Hepatocyte (in vitro differentiated cells): ENCODE data around the gene EFCAB9. TPM values are rescaled to one million over a fixed set of nuclear protein-coding genes. Genes with fewer than 3 reads are reported as not detected.
A peak's percentile ranks its signal among the peaks of the same experiment; 100 is the strongest.

ENCODE experiments used
- DNase-seq: peaks from one replicate; pipeline ENCODE4 v3.0.0-alpha.2; 2016; ENCODE audit warnings: low spot score
- H2AFZ ChIP-seq: fragments of 200-600 bp; sonication (generic); 2 replicates; pipeline ENCODE4 v1.6.0; 2016; ENCODE audit warnings: antibody characterized with exemption, mild to moderate bottlenecking
- H3K27ac ChIP-seq: fragments of 200-600 bp; sonication (generic); 2 replicates; pipeline ENCODE4 v1.5.1; 2016; ENCODE audit warnings: mild to moderate bottlenecking
- H3K27me3 ChIP-seq: fragments of 200-600 bp; sonication (generic); 2 replicates; pipeline ENCODE4 v1.6.1; 2016
- H3K36me3 ChIP-seq: fragments of 200-600 bp; sonication (generic); replicated peaks from 2 replicates; pipeline ENCODE4 v1.5.1; 2016; ENCODE audit warnings: low read depth; ENCODE audit not compliant: insufficient read depth
- H3K4me1 ChIP-seq: fragments of 200-600 bp; sonication (generic); 2 replicates; pipeline ENCODE4 v1.5.1; 2016; ENCODE audit warnings: mild to moderate bottlenecking, moderate library complexity; ENCODE audit not compliant: insufficient read depth
- H3K4me2 ChIP-seq: fragments of 200-600 bp; sonication (generic); 2 replicates; pipeline ENCODE4 v1.6.0; 2016
- H3K4me3 ChIP-seq: fragments of 200-600 bp; sonication (generic); 2 replicates; pipeline ENCODE4 v1.5.1; 2016; ENCODE audit warnings: mild to moderate bottlenecking
- H3K79me2 ChIP-seq: fragments of 200-600 bp; sonication (generic); 2 replicates; pipeline ENCODE4 v1.6.0; 2017; ENCODE audit warnings: mild to moderate bottlenecking
- H3K9me2 ChIP-seq: fragments of 200-600 bp; sonication (generic); replicated peaks from 2 replicates; pipeline ENCODE4 v1.6.0; 2017; ENCODE audit warnings: mild to moderate bottlenecking; ENCODE audit not compliant: insufficient read depth
- H3K9me3 ChIP-seq: fragments of 200-600 bp; sonication (generic); 2 replicates; pipeline ENCODE4 v1.5.1; 2016; ENCODE audit warnings: low read depth, mild to moderate bottlenecking
- H4K20me1 ChIP-seq: fragments of 200-600 bp; sonication (generic); 2 replicates; pipeline ENCODE4 v1.6.0; 2016; ENCODE audit warnings: mild to moderate bottlenecking; ENCODE audit not compliant: insufficient read depth, poor library complexity, severe bottlenecking
- CTCF ChIP-seq: fragments of 200-600 bp; sonication (generic); IDR thresholded peaks from 2 replicates; pipeline ENCODE4 v1.5.1; 2016; ENCODE audit warnings: antibody characterized with exemption, mild to moderate bottlenecking; ENCODE audit not compliant: poor library complexity
- EZH2 ChIP-seq: fragments of 200-600 bp; sonication (generic); IDR thresholded peaks from 2 replicates; pipeline ENCODE4 v1.6.1; 2016; ENCODE audit warnings: antibody characterized with exemption, mild to moderate bottlenecking, borderline replicate concordance
- EZH2phosphoT487 ChIP-seq: fragments of 200-600 bp; sonication (generic); IDR thresholded peaks from one replicate; pipeline ENCODE4 v1.6.1; 2018; ENCODE audit warnings: antibody characterized with exemption, mild to moderate bottlenecking, low read depth, moderate library complexity; ENCODE audit not compliant: unreplicated experiment, severe bottlenecking
- WGBS: methylation state at CpG from one replicate; pipeline ENCODE4 v1.1.6; 2016; ENCODE audit warnings: low lambda C conversion rate; ENCODE audit errors: missing lambda C conversion rate; 5-methylcytosine and 5-hydroxymethylcytosine counted together
- polyA plus RNA-seq: library from polyadenylated mRNA; unstranded; fragments of >200 nt; fragmentation: Nextera tagmentation; extraction: Ambion mirVana; gene quantifications from 2 replicates; pipeline ENCODE4 v1.2.1, GENCODE V29; 2016
- total RNA-seq: library from RNA; depleted of rRNA; stranded (reverse); fragments of >200 nt; gene quantifications from 2 replicates; pipeline ENCODE4 v1.2.3, GENCODE V29; 2014

Gene EFCAB9
- total and polyA plus RNA-seq, 2 experiments from 2014 or later = not detected

DNA sequence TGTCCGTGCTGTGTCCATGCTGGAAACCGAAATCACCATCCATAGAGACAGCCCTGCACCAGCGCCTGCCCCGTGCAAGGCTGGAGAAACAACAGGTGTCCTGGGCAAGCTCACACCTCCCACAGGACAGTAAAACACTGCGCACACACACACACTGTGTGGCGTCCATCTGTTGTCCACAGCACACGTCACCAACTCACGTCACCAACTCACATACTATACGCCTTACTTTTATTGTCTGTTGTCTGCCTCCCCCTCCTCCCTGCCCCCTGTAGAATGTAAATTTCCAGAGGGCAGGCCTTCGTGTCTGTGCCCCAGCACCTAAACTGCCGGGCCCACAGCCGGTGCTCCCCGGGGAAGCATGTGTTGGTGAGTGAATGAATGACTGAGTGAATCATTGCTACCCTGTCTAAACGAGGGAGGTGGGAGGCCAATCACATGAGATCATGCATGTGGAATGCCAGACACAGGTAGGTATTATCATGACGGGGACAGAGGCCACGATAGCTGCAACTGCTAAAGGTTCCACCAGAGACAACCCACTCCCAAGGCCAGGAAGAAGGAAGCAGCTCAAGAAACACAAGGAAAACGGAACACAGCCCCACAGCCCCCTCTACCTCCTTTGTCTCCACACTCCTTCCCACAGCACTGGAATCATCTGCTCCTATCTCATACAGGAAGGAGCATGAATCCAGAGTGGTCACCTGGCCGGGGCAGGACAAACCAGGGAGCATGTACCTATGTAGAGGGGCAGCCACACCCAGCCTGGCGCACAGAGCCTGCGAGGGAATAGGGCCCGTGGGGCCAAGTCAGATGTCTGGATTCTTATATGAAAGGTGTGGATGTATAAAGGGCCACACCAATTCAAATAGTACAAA, 47.9 kb upstream of the EFCAB9 start:
- 78% methylated on average over 21 of the region's 21 CpGs for WGBS
- H3K36me3 ChIP-seq = no peaks in the 10 kb centered on the region
- peaks cover 29% of the 10 kb centered on the region for H3K4me1 ChIP-seq
- no peaks in the 10 kb centered on the region for H4K20me1 ChIP-seq
- no peaks in the 10 kb centered on the region for H3K9me3 ChIP-seq
- no peak for TF ChIP-seq EZH2
- TF ChIP-seq CTCF = no peak
- no peak for TF ChIP-seq EZH2phosphoT487
- no peak overlapping the region for H3K4me3 ChIP-seq
- no peaks in the 10 kb centered on the region for H3K27me3 ChIP-seq
- peak overlapping the region; percentile 37 for H3K27ac ChIP-seq
- no peaks in the 10 kb centered on the region for H3K9me2 ChIP-seq
- H3K4me2 ChIP-seq = no peak overlapping the region
- no peak for DNase-seq
- no peak overlapping the region for H2AFZ ChIP-seq
- H3K79me2 ChIP-seq = peaks cover 2% of the 10 kb centered on the region

GRCh38 chr5:172146748-172147092, 47.3 kb upstream of the EFCAB9 start:
- peaks cover 2% of the 10 kb centered on the region for H3K79me2 ChIP-seq

GRCh38 chr5:172147857-172148256, 46.1 kb upstream of the EFCAB9 start:
- Histone ChIP-seq H3K79me2 (peaks cover 2% of the 10 kb centered on the region), H3K4me1 (peaks cover 16% of the 10 kb centered on the region), H3K9me3 (no peaks in the 10 kb centered on the region), H3K4me3 (no peak overlapping the region), H4K20me1 (no peaks in the 10 kb centered on the region), H3K36me3 (no peaks in the 10 kb centered on the region), H3K27me3 (no peaks in the 10 kb centered on the region), H3K4me2 (no peak overlapping the region), H3K9me2 (no peaks in the 10 kb centered on the region), H3K27ac (no peak overlapping the region), H2AFZ (no peak overlapping the region)
- no peak for TF ChIP-seq EZH2phosphoT487
- TF ChIP-seq EZH2 = no peak
- TF ChIP-seq CTCF = no peak
- no peak for DNase-seq
- WGBS = 84% methylated on average over 10 of the region's 10 CpGs

More at GRCh38 chr5:172146748-172147092, 47.3 kb upstream of the EFCAB9 start:
- 86% methylated on average over 9 of the region's 9 CpGs for WGBS
- H3K36me3 ChIP-seq = no peaks in the 10 kb centered on the region
- no peaks in the 10 kb centered on the region for H4K20me1 ChIP-seq
- no peaks in the 10 kb centered on the region for H3K9me2 ChIP-seq
- no peak overlapping the region for H2AFZ ChIP-seq
- H3K4me2 ChIP-seq = no peak overlapping the region
- H3K4me3 ChIP-seq = no peak overlapping the region
- H3K27me3 ChIP-seq = no peaks in the 10 kb centered on the region
- H3K4me1 ChIP-seq = peaks cover 24% of the 10 kb centered on the region
- TF ChIP-seq EZH2phosphoT487 (no peak), CTCF (no peak), EZH2 (no peak)
- no peak for DNase-seq
- no peak overlapping the region for H3K27ac ChIP-seq
- no peaks in the 10 kb centered on the region for H3K9me3 ChIP-seq
